HFFc6 (cell line): Measurements from ENCODE around the gene CNTNAP5. TPM values are rescaled to one million over a fixed set of nuclear protein-coding genes. Genes with fewer than 3 reads are reported as not detected.

ENCODE experiments used
- DNase-seq: peaks from one replicate; pipeline ENCODE4 v3.0.0-alpha.2; 2018
- H3K27ac Mint-ChIP-seq: 2 replicates; pipeline ENCODE4 v1.8.0; 2020; ENCODE audit warnings: mild to moderate bottlenecking, mixed read lengths
- H3K27me3 Mint-ChIP-seq: 2 replicates; pipeline ENCODE4 v1.8.0; 2021; ENCODE audit warnings: mild to moderate bottlenecking, moderate library complexity, mixed read lengths; ENCODE audit not compliant: insufficient read depth
- H3K36me3 Mint-ChIP-seq: 2 replicates; pipeline ENCODE4 v1.8.0; 2021; ENCODE audit warnings: low read depth, mixed read lengths
- H3K4me1 Mint-ChIP-seq: 2 replicates; pipeline ENCODE4 v1.8.0; 2020; ENCODE audit warnings: low read depth, mixed read lengths
- H3K4me3 Mint-ChIP-seq: 2 replicates; pipeline ENCODE4 v1.8.0; 2020; ENCODE audit warnings: mild to moderate bottlenecking, moderate library complexity, mixed read lengths
- H3K9me3 Mint-ChIP-seq: 2 replicates; pipeline ENCODE4 v1.8.0; 2020; ENCODE audit warnings: mild to moderate bottlenecking, mixed read lengths
- CTCF ChIP-seq: fragments of 200-600 bp; sonication (generic); IDR thresholded peaks from 2 replicates; pipeline ENCODE4 v1.5.0; 2021; ENCODE audit warnings: antibody characterized with exemption, mild to moderate bottlenecking
- total RNA-seq, 6 experiments: library from RNA; stranded (reverse); fragmentation: NEBNext Ultra II Directional; extraction: Animal tissue kit (Norgen Biotek cat#: 25700); gene quantifications; 2 replicates in 1 of 6; 3 replicates in 5 of 6; pipeline ENCODE4 v1.2.3, GENCODE V29; 2021

Gene CNTNAP5
- total RNA-seq, 6 experiments from 2014 or later, result not detected

- Mint-ChIP-seq H3K27me3 (no peaks in the 10 kb centered on the region; the same call in 1 of the 2 replicates), H3K9me3 (peaks cover 34% of the 10 kb centered on the region), H3K4me3 (no peak overlapping the region), H3K27ac (no peak overlapping the region), H3K4me1 (no peaks in the 10 kb centered on the region), H3K36me3 (no peaks in the 10 kb centered on the region)
- no peak for TF ChIP-seq CTCF
- no peak for DNase-seq
These were observed 855.9 kb downstream of the CNTNAP5 start for GRCh38 chr2:124880995-124881394.

- peaks cover 31% of the 10 kb centered on the region for H3K9me3 Mint-ChIP-seq
- no peaks in the 10 kb centered on the region for H3K4me1 Mint-ChIP-seq
- H3K4me3 Mint-ChIP-seq, result no peak overlapping the region
- H3K27me3 Mint-ChIP-seq, result no peaks in the 10 kb centered on the region; the same call in 1 of the 2 replicates
- no peaks in the 10 kb centered on the region for H3K36me3 Mint-ChIP-seq
- TF ChIP-seq CTCF, result no peak
- H3K27ac Mint-ChIP-seq, result no peak overlapping the region
- no peak for DNase-seq
These were observed 857.3 kb downstream of the CNTNAP5 start for GRCh38 chr2:124882423-124882822.

- Mint-ChIP-seq H3K9me3 (peaks cover 39% of the 10 kb centered on the region), H3K4me3 (no peak overlapping the region), H3K27me3 (no peaks in the 10 kb centered on the region; the same call in 1 of the 2 replicates), H3K4me1 (no peaks in the 10 kb centered on the region), H3K36me3 (no peaks in the 10 kb centered on the region), H3K27ac (no peak overlapping the region)
- no peak for DNase-seq
- no peak for TF ChIP-seq CTCF
These were observed 858.5 kb downstream of the CNTNAP5 start for GRCh38 chr2:124883595-124883994.

GRCh38 chr2:124884315-124884714 is 859.2 kb downstream of the CNTNAP5 start:
- DNase-seq, result no peak
- Mint-ChIP-seq H3K27me3 (no peaks in the 10 kb centered on the region; the same call in 1 of the 2 replicates), H3K9me3 (peaks cover 37% of the 10 kb centered on the region), H3K36me3 (no peaks in the 10 kb centered on the region), H3K4me3 (no peak overlapping the region), H3K27ac (no peak overlapping the region), H3K4me1 (no peaks in the 10 kb centered on the region)
- no peak for TF ChIP-seq CTCF

- TF ChIP-seq CTCF, result no peak
- Mint-ChIP-seq H3K4me3 (no peak overlapping the region), H3K27me3 (no peaks in the 10 kb centered on the region), H3K27ac (no peak overlapping the region), H3K9me3 (peaks cover 28% of the 10 kb centered on the region), H3K4me1 (no peaks in the 10 kb centered on the region), H3K36me3 (no peaks in the 10 kb centered on the region)
- DNase-seq, result no peak
These were observed 861.1 kb downstream of the CNTNAP5 start for GRCh38 chr2:124886216-124886615.

GRCh38 chr2:124887466-124887865 is 862.4 kb downstream of the CNTNAP5 start:
- no peaks in the 10 kb centered on the region for H3K27me3 Mint-ChIP-seq
- peaks cover 24% of the 10 kb centered on the region for H3K9me3 Mint-ChIP-seq
- no peak for TF ChIP-seq CTCF
- no peak for DNase-seq
- no peak overlapping the region for H3K4me3 Mint-ChIP-seq
- H3K27ac Mint-ChIP-seq, result no peak overlapping the region
- H3K36me3 Mint-ChIP-seq, result no peaks in the 10 kb centered on the region
- H3K4me1 Mint-ChIP-seq, result no peaks in the 10 kb centered on the region
